ENCODE data around the gene KLC1. TPM values are rescaled to one million over a fixed set of nuclear protein-coding genes. Genes with fewer than 3 reads are reported as not detected.

KLC1 gene
- total RNA-seq, 2 donors from 2014 or later: 199 to 292 TPM

DNA sequence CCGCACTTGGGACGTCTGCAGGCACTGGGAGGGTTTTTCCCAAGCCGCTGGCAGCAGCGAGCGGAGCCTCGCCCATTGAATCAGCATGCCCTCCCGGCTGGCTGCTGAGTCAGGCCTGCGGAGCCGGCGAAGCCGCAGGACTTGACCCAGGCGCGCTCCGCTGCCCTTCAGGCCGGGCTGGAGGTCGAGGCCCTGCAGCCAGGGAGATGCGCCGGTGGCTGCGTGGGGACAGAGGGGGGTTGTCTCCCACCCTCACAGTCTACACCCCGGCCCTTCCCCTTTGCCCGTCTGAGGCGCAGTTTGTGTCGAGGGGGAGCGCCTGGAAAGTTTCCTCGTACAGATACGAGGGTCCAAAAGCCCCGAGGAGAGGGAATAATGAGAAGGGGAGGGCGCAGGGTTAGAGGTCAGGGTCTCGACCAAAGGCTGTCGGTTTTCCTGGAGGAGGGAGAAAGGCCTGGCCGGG lies 759 bp upstream of the KLC1 start:
- H3K4me3 ChIP-seq: peak overlapping the region; percentile 97 to 98
- no peaks in the 10 kb centered on the region for H3K36me3 ChIP-seq (replicated peaks in 1 of 2; ENCODE audit: insufficient read depth in 1 of 2, low read depth in 2 of 2)
- WGBS, 2 donors: 0 to 5% methylated on average over 2 to 31 of the region's 31 CpGs
- peak overlapping the region; percentile 76 to 97 (median 95) for H3K27ac ChIP-seq
- intact Hi-C loops (cut with DNase I): no loop called here
- DNase-seq (peak; percentile 68 to 81 (median 76)), ATAC-seq (peak; percentile 64)
- no peaks in the 10 kb centered on the region for H3K9me3 ChIP-seq
- TF ChIP-seq POLR2A (IDR thresholded peaks at IDR 0.05): peak; percentile 24 to 73 (median 71)
- TF ChIP-seq, protein P1, sequence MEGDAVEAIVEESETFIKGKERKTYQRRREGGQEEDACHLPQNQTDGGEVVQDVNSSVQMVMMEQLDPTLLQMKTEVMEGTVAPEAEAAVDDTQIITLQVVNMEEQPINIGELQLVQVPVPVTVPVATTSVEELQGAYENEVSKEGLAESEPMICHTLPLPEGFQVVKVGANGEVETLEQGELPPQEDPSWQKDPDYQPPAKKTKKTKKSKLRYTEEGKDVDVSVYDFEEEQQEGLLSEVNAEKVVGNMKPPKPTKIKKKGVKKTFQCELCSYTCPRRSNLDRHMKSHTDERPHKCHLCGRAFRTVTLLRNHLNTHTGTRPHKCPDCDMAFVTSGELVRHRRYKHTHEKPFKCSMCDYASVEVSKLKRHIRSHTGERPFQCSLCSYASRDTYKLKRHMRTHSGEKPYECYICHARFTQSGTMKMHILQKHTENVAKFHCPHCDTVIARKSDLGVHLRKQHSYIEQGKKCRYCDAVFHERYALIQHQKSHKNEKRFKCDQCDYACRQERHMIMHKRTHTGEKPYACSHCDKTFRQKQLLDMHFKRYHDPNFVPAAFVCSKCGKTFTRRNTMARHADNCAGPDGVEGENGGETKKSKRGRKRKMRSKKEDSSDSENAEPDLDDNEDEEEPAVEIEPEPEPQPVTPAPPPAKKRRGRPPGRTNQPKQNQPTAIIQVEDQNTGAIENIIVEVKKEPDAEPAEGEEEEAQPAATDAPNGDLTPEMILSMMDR (IDR thresholded peaks at IDR 0.05): no peak
- H3K4me1 ChIP-seq: peaks cover 30% of the 10 kb centered on the region
- H3K27me3 ChIP-seq: no peaks in the 10 kb centered on the region

DNA sequence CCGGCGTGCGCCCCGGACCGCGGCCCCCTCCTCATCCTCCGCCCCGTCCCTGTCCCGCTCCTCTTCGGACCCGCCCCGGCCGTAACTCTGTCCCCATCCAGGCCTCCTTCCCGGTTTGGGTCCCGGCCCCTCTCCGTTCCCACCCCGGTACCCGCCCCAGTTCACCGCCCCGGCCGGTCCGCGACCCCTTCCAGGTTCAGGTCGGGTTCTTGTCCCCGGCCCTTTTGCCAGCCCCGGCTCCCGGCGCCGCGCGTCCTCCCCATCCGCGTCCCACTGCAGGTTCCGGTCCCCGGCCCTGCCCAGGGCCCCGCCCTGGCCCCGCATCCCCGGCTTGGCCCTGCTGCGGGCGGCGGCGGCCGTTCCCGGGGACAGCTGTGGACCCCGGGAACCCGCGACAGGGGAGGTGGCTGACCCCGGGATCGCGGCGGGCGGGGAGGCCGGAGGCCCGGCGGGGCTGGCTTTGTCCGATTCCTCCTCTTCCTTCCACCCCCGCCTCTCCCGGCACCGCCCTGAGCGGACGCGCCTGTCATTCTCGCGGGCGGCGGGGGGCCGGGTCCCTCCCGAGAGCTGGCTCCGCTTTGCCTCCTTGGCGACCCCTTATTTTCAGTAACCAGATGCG lies 601 bp downstream of the KLC1 start:
- intact Hi-C loops (cut with DNase I): no loop called here
- no peaks in the 10 kb centered on the region for H3K27me3 ChIP-seq
- H3K4me3 ChIP-seq: peak overlapping the region; percentile 97 to 98
- TF ChIP-seq POLR2A (IDR thresholded peaks at IDR 0.05): no peak
- TF ChIP-seq, protein P1 (IDR thresholded peaks at IDR 0.05): no peak
- H3K27ac ChIP-seq: peak overlapping the region; percentile 76 to 97 (median 95)
- H3K9me3 ChIP-seq: no peaks in the 10 kb centered on the region
- WGBS, 2 donors: 0 to 1% methylated on average over 11 to 51 of the region's 71 CpGs
- DNase-seq (peak; percentile 34 to 56 (median 44)), ATAC-seq (peak; percentile 47)
- H3K4me1 ChIP-seq: peaks cover 35% of the 10 kb centered on the region
- H3K36me3 ChIP-seq (replicated peaks in 1 of 2; ENCODE audit: insufficient read depth in 1 of 2, low read depth in 2 of 2): no peaks in the 10 kb centered on the region

DNA sequence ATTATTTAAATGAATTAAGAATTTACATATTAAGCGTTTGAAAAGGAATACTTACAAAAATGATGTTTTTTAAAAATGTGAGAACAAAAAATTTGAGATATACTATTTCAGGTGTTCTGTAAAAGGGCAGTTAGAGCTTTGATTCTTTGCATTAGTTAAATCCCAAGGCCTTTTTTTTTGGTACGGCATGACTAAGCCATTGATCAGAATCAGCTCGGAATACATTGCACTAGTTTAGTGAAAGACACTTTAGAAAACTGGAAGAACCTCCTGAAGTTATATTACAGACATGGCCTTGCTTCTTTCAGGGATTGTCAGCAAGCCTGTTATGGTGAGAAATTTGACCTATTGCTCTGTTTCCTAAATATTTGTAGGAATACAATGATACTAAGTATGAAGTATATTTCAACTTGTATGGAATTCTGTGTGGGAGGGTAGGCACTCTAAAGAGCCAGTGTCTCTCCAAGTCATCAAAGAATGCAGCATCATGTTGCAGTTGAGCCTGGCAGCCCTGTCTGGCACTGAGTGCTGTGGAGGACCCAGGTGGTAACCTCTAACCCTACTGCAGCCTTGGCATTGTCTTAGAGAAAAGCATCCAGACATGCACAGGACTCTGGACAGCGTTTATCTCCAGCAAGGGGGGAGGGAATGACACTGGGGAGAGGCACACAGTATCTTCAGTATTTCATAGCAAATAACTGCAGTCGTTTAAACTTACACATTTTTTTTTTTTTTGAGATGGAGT lies 1.5 kb downstream of the KLC1 start:
- ATAC-seq (no peak), DNase-seq (no peak)
- Histone ChIP-seq H3K36me3 (replicated peaks in 1 of 2; ENCODE audit: insufficient read depth in 1 of 2, low read depth in 2 of 2) (no peaks in the 10 kb centered on the region), H3K4me3 (no peak overlapping the region), H3K27ac (peak overlapping the region in 1 of 4 donors; percentile 97), H3K9me3 (no peaks in the 10 kb centered on the region), H3K27me3 (no peaks in the 10 kb centered on the region), H3K4me1 (peaks cover 37% of the 10 kb centered on the region)
- no peak for TF ChIP-seq POLR2A (IDR thresholded peaks at IDR 0.05)
- TF ChIP-seq, protein P1 (IDR thresholded peaks at IDR 0.05): no peak
- WGBS, 2 donors: 8 to 12% methylated on average over 5 of the region's 5 CpGs
- intact Hi-C loops (cut with DNase I): no loop called here

DNA sequence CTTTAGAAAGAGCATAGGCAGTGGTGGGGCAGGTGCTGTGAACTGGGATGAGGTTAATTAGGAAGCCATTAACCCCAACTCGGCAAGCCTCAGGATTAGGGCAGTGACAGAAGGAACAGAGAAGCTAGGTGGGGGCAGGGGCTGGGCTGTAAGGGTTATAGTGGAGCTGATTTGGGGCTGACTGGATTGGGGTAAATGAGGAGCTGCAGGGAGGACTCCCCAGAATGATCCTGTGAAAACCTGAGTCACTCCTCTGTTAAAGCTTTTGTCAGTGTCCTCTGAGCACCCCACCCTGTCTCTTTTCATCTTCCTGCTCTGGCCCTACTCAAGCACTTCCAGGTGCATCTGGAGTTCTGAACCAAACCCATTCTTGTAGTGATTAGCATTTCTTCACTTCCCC lies 4.4 kb downstream of the KLC1 start:
- DNase-seq: no peak
- no peak for ATAC-seq
- H3K4me3 ChIP-seq: no peak overlapping the region
- no peak overlapping the region for H3K27ac ChIP-seq
- H3K27me3 ChIP-seq: no peaks in the 10 kb centered on the region
- TF ChIP-seq, protein P1 (IDR thresholded peaks at IDR 0.05): no peak
- TF ChIP-seq POLR2A (IDR thresholded peaks at IDR 0.05): no peak
- intact Hi-C loops (cut with DNase I): no loop called here
- no peaks in the 10 kb centered on the region for H3K9me3 ChIP-seq
- peaks cover 36% of the 10 kb centered on the region for H3K4me1 ChIP-seq
- no peaks in the 10 kb centered on the region for H3K36me3 ChIP-seq (replicated peaks in 1 of 2; ENCODE audit: insufficient read depth in 1 of 2, low read depth in 2 of 2)
- WGBS, 2 donors: 53 to 59% methylated on average over 1 of the region's 1 CpG
